Ishikawa (cell line): ENCODE data around the gene PSMB1.

Experiments used
- CEBPB ChIP-seq: IDR thresholded peaks from 2 replicates; pipeline ENCODE4 v1.6.1; 2012
- EGR1 ChIP-seq: IDR thresholded peaks from 2 replicates; pipeline ENCODE4 v1.6.1; 2012
- EP300 ChIP-seq: IDR thresholded peaks from 2 replicates; pipeline ENCODE4 v1.6.1; 2012; ENCODE audit warnings: borderline replicate concordance
- FOXM1 ChIP-seq: IDR thresholded peaks from 2 replicates; pipeline ENCODE4 v1.6.1; 2012; ENCODE audit warnings: low read depth, borderline replicate concordance
- NFIC ChIP-seq: IDR thresholded peaks from 2 replicates; pipeline ENCODE4 v1.6.1; 2012
- RAD21 ChIP-seq: IDR thresholded peaks from 2 replicates; pipeline ENCODE4 v1.6.1; 2012; ENCODE audit warnings: low read depth
- REST ChIP-seq: IDR thresholded peaks from 2 replicates; pipeline ENCODE4 v1.6.1; 2012; ENCODE audit warnings: low read depth, mild to moderate bottlenecking
- TAF1 ChIP-seq: IDR thresholded peaks from 2 replicates; pipeline ENCODE4 v1.6.1; 2012; ENCODE audit warnings: low read depth, mild to moderate bottlenecking
- TCF12 ChIP-seq: IDR thresholded peaks from 2 replicates; pipeline ENCODE4 v1.6.1; 2012; ENCODE audit warnings: low read depth
- TEAD4 ChIP-seq: IDR thresholded peaks from 2 replicates; pipeline ENCODE4 v1.6.1; 2012
- USF1 ChIP-seq: IDR thresholded peaks from 2 replicates; pipeline ENCODE4 v1.6.1; 2012
- YY1 ChIP-seq: IDR thresholded peaks from 2 replicates; pipeline ENCODE4 v1.6.1; 2012; ENCODE audit warnings: low read depth
- ZBTB7A ChIP-seq: IDR thresholded peaks from 2 replicates; pipeline ENCODE4 v1.6.1; 2012; ENCODE audit warnings: low read depth
- TF ChIP-seq, protein P1 (sequence below): IDR thresholded peaks from 2 replicates; pipeline ENCODE4 v1.6.1; 2012

DNA sequence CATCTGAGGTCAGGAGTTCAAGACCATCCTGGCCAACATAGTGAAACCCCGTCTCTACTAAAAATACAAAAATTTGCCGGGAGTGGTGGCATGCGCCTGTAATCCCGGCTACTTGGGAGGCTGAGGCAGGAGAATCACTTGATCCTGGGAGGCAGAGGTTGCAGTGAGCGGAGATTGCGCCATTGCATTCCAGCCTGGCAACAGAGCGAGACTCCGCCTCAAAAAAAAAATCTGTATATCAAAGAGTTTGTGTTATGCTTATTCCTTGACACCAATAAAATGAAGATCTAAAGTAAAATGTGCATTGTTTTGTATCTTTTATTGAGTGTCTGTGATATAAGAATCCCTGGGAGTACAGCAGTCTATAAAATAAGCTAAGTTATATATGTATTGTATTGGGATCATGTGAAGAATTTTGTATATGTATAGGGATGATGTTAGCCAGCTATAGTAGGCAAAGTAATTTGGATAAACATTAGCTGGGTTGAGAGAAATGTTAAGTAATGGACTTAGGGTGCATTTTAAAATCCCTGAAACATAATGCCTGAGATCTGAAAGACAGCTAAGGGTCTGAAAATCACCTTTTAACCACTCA, 11.9 kb upstream of the PSMB1 start:
- TF ChIP-seq TAF1 (no peak), EP300 (no peak), YY1 (no peak), CEBPB (0 out of 2 replicates have a peak, but pooled peaks have one; percentile 6), USF1 (no peak), REST (no peak), FOXM1 (no peak), EGR1 (no peak), TEAD4 (no peak), RAD21 (no peak), ZBTB7A (no peak), TCF12 (no peak), NFIC (no peak)
- TF ChIP-seq, protein P1, sequence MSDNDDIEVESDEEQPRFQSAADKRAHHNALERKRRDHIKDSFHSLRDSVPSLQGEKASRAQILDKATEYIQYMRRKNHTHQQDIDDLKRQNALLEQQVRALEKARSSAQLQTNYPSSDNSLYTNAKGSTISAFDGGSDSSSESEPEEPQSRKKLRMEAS: no peak
